Endothelial cell of hepatic sinusoid (primary cell): Measurements from ENCODE around the gene ABCB9.

ENCODE experiments used
- in situ Hi-C: cut with HindIII; loops from 2 replicates; pipeline ENCODE4 v1.10.0; 2017; ENCODE audit warnings: low sequenced_read_pairs

Gene ABCB9

DNA sequence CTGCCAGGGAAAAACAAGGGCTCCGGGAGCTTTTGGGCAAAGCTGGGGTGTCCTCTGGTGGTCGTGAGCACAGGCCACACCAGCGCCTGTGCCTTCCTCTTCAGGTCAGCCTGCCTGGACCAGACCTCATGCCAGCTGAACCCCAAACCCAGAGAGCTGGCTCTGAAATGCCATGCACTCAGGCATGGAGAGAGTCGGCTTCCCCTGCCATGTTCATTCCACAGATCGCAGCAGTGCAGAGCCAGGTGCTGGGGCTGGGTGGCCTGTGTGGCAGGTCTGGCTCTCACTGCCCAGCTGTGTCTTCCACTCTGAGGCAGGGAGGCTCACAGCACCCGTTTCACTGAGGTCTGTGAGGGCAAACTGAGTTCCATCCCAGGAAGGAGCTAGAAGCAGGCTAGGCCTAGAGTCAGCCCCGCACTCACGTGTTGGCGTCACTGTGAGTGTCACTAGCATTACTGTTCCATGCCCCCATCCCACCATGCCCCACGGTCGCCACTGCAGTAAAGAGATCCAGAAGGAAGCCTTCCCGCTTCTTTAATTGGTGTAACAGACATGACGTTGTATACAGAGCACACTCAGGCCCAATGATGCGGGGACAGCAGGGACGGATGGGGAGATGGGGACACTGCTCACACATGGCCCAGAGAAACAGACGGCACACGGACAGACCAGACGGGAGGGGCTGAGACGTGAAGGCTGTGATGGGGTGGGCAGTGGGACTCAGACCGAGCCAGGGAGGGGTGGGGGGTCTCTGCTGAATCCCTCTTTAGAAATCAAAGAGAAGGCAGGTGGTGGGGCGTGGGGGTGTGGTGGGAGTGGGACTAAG is 16.9 kb upstream of the ABCB9 start:
- in situ Hi-C loops: no loop called here

DNA sequence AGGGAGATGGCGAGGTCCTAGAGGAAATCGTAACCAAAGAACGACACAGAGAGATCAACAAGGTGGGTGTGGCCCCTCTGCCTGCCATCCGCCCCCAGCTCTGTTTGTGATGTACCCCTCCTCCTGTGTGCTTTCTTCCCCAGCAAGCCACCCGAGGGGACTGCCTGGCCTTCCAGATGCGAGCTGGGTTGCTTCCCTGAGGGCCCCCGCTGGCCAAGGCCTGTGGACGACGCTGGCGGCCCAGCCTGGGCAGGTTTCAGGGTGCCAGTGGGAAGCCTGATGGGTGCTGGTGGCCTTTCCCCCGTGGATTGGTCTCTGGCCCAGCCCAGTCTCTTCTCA is 16.2 kb upstream of the ABCB9 start:
- in situ Hi-C loops: no loop called here

DNA sequence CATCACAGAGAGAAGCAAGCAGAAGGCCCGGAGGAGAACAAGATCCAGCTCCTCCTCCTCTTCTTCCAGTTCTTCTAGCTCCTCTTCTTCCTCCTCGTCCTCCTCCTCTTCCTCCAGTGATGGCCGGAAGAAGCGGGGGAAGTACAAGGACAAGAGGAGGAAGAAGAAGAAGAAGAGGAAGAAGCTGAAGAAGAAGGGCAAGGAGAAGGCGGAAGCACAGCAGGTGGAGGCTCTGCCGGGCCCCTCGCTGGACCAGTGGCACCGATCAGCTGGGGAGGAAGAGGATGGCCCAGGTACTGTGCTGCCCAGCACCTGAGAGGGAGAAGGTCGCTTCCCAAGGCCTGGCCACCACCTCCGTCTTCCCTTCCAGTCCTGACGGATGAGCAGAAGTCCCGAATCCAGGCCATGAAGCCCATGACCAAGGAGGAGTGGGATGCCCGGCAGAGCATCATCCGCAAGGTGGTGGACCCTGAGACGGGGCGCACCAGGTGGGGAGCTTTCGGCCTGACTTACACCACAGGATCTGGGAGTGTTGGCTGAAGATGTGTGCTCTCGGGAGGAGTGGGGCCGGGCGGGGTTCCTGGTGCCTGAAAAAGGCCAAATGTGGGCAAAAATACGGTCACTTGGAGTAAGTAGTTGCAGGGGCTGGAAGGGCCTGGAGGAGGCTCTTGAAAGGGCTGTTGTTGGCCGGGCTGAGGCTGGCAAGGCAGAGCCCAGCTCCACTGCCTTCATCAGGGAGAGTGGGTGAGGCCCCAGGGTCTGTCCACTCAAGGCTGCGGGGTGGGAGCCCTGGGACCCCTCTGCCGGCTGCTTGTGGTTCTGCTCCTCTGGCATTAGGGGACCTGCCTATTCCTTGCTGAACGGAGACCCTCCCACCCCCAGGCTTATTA is 15.6 kb upstream of the ABCB9 start:
- in situ Hi-C loops: no loop called here

DNA sequence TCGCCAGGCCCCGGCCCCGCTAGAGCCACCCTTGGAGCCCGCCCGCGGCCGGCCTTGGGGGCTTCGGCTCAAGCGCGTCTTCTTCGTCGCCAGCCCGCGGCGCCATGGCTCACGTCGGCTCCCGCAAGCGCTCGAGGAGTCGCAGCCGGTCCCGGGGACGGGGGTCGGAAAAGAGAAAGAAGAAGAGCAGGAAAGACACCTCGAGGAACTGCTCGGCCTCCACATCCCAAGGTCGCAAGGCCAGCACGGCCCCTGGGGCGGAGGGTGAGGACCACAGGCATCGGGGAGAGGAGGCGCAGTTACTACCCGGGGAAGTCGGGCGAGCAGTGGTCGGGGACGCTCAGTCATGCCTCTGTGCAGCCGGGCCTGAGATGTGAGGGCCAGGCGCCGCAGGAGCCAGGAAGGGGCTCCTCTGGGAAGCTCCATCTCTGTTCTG is 14.8 kb upstream of the ABCB9 start:
- in situ Hi-C loops: no loop called here

GRCh38 chr12:122980183-122981035 is 14.1 kb upstream of the ABCB9 start, which contains the start of gene ARL6IP4:
TSS of gene ARL6IP4 (plus strand) at chr12:122980681. CDS start at chr12:122981140, 459 bp downstream.
- in situ Hi-C loops: no loop called here

DNA sequence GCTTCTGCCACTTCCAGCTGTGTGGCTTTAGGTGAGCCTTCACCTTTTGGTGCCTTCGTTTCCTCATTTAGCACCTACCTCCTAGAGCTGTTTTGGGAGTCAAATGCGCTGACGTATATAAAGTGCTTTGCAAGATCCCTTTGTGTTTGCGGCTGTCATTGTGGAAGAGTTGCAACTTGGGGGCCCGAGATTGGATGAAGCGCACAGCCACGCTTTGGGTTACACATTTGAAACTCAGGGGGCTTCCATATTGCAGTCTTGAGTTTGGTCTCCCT is 13.6 kb upstream of the ABCB9 start:
- in situ Hi-C loops: no loop called here

DNA sequence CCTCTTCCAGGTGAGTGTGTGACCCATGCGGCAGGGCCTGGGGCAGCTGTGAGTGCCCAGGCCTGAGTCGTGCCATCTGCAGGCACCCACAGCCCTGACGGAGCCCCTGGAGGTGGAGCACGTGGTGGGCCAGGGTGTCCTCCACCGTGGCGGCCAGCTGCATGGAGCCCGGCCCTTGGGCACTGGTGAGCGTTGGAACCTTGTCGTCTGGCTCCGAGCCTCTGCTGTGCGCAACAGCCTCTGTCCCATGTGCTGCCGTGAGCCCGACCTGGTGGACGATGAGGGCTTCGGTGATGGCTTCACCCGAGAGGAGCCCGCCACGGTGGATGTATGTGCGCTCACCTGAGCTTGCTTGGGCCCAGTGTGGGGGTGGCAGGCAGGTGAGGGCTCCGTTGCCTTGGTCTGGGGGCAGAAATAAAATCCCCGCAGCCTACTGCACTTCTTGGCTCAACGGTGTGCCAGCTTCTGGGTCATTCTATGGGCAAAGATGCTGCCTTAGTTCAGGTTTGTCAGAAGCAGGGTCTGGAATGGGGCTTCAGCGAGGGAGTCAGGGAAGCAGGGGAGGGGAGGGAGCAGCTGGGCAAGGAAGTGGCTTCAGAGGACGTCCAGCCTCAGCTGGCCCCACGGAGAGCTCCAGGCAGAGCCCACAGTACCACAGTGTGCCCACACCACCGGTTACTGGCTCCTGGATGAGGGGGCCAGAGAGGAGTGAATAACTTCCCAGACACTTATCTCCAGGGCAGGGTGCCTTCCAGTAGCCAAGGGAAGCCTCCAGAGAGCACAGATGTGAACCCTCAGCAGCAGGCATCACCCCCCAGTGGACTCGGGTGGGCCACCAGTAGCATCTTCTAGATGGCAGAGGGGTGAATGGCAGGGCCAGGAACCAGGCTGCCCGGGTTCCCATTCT is 13.0 kb upstream of the ABCB9 start:
- in situ Hi-C loops: no loop called here

- in situ Hi-C loops: no loop called here
Measured at GRCh38 chr12:122978507-122978955, 12.3 kb upstream of the ABCB9 start.

GRCh38 chr12:122977655-122978392 is 11.6 kb upstream of the ABCB9 start:
- in situ Hi-C loops: no loop called here

DNA sequence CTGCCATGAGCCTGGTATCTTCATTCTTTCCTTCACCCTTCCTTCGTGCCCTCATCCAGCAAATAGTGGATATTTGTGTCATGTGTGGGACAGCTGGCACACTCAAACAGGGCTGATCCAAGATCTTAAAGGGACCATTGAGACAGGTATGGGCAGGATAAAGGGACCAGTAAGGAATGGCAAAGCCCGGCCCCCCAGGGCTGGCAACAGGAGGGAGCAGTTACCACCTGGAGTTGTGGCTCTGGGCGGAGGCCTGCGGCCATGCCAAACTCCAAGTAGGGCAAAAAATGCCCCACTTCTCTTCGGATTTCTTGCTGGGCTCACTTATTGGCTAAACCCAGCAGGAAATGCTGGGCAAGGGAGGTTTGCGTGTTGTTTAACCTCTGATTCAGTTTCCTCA is 10.9 kb upstream of the ABCB9 start:
- in situ Hi-C loops: no loop called here

GRCh38 chr12:122976648-122976975 is 10.3 kb upstream of the ABCB9 start:
- in situ Hi-C loops: no loop called here

- in situ Hi-C loops: no loop called here
Measured at GRCh38 chr12:122975790-122976647, 9.8 kb upstream of the ABCB9 start.

DNA sequence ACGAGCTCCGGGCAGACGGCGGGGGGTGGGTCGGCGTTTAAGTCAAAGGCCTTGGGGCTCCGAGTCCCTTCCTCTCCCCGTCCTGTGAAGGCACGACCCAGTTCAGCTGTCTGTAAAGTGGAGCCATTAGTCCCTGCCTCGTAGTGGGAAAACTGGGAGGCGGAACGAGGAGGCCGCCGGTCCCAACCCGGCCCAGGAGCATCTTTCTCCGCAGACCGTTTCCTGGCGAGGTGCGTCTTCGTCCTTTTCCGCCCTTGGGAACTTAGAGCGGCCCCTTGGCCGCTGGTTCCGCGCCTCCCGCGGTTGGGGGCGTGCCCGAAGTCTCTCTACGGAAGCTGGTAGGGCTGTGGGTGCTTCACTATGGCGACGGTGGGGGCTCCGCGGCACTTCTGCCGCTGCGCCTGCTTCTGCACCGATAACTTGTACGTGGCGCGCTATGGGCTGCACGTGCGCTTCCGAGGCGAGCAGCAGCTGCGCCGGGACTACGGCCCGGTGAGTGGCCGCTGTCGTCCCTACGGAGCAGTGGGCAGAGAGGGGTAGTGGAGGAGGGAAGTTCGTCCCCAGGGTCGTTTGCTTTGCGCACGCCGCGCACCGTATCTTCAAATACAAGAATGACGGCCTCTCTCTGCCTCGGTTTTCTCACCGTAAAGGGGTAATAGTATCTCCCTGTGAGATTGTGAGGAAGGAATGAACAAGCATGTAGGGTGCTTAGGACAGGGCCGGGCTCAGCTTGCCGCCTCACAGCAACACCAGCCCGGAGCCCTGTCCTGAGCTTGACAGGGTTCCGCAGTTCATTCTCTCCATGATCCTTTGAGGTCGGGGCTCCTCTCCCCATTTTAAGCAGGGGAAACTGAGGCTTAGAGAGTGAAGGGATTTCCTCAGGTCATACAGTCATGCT is 8.9 kb upstream of the ABCB9 start, which contains the start of gene OGFOD2:
OGFOD2 (plus strand) TSS at position 353 of the 898 bp plus-strand sequence; CDS start at position 361, 8 bp downstream.
- in situ Hi-C loops: no loop called here

DNA sequence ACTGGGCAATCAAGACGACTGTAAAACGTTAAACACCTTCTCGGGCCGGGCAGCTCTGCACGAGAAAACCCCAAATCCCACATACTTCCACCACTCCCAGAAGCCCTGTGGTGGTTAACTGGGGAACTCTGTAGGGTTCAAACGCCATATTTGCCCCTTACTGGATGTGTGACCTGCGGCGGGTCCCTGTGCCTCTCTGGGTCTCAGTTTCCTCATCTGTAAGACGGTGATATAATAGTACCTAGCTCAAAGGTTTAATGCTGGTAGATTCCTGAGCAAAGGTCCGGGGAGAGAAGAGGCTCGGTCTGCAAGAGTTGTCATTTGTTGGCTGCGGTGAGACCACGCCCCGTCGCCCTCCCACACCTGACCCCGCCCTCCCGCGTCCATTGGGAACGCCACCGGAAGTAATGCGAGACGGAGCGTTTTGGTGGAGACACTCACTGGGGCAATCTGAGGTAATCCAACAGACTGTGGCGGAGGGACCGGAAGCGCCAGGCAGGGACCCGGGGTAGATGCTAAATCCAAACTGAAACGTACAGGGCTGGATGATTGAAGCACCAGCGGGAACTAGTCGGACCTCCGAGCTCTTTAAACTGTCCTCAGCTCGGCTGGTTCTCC is 8.1 kb upstream of the ABCB9 start:
- in situ Hi-C loops: no loop called here

GRCh38 chr12:122969676-122970075 is 3.4 kb upstream of the ABCB9 start:
- in situ Hi-C loops: no loop called here

GRCh38 chr12:122968104-122968503 is 1.8 kb upstream of the ABCB9 start:
- in situ Hi-C loops: no loop called here
